Fibroblast of lung (primary cell): ENCODE data around the gene FAM43A. TPM values are rescaled to one million over a fixed set of nuclear protein-coding genes. Genes with fewer than 3 reads are reported as not detected.

Experiments
- DNase-seq, 2 donors: peaks; one replicate each; pipeline versions ENCODE4 v3.0.0 to v3.0.0-alpha.2; 2010; ENCODE audit warnings: low read depth in 2 of 2
- H2AFZ ChIP-seq: 2 replicates; pipeline ENCODE4 v1.5.1; 2012; ENCODE audit warnings: low read length, control low read depth, inconsistent platforms
- H3K27ac ChIP-seq: 2 replicates; pipeline ENCODE4 v1.5.1; 2011; ENCODE audit warnings: low read length, control low read depth; ENCODE audit not compliant: insufficient read depth
- H3K27me3 ChIP-seq: 2 replicates; pipeline ENCODE4 v1.5.1; 2011; ENCODE audit warnings: mild to moderate bottlenecking, low read length; ENCODE audit not compliant: control insufficient read depth, insufficient read depth
- H3K36me3 ChIP-seq: 2 replicates; pipeline ENCODE4 v1.5.1; 2011; ENCODE audit warnings: low read length; ENCODE audit not compliant: control insufficient read depth, insufficient read depth
- H3K4me1 ChIP-seq: 2 replicates; pipeline ENCODE4 v1.5.1; 2011; ENCODE audit warnings: low read length; ENCODE audit not compliant: control insufficient read depth, insufficient read depth; ENCODE audit errors: extremely low read depth
- H3K4me2 ChIP-seq: 2 replicates; pipeline ENCODE4 v1.5.1; 2011; ENCODE audit warnings: low read length, control low read depth; ENCODE audit not compliant: insufficient read depth; ENCODE audit errors: extremely low read depth
- H3K4me3 ChIP-seq, 4 experiments: fragments of 200-600 bp in 1 of 4; sonication (generic) in 1 of 4; replicated peaks in 1 of 4; 2 replicates each; pipeline ENCODE4 v1.5.1; 2011 to 2016; ENCODE audit warnings: low read length in 4 of 4, low read depth in 3 of 4, mild to moderate bottlenecking in 3 of 4, control low read depth in 2 of 4, inconsistent platforms in 1 of 4, mixed read lengths in 1 of 4; ENCODE audit not compliant: insufficient read depth in 1 of 4; ENCODE audit errors: control extremely low read depth in 1 of 4
- H3K79me2 ChIP-seq: 2 replicates; pipeline ENCODE4 v1.5.1; 2012; ENCODE audit warnings: mild to moderate bottlenecking, low read length, inconsistent platforms; ENCODE audit not compliant: control insufficient read depth, insufficient read depth
- H3K9ac ChIP-seq: 2 replicates; pipeline ENCODE4 v1.5.1; 2011; ENCODE audit warnings: mild to moderate bottlenecking, low read length, control low read depth; ENCODE audit not compliant: insufficient read depth
- H3K9me3 ChIP-seq: 2 replicates; pipeline ENCODE4 v1.5.1; 2012; ENCODE audit warnings: low read depth, low read length; ENCODE audit not compliant: control insufficient read depth, insufficient read depth
- H4K20me1 ChIP-seq: 2 replicates; pipeline ENCODE4 v1.5.1; 2011; ENCODE audit warnings: low read length; ENCODE audit not compliant: control insufficient read depth, insufficient read depth; ENCODE audit errors: extremely low read depth
- CTCF ChIP-seq, 2 donors: IDR thresholded peaks in 1 of 2; conservative IDR thresholded peaks in 1 of 2; 1 replicate in 1 of 2; 2 replicates in 1 of 2; pipeline ENCODE4 v1.5.1; 2011 to 2012; ENCODE audit warnings: low read length in 2 of 2, control low read depth in 1 of 2, inconsistent platforms in 1 of 2, low read depth in 1 of 2, mild to moderate bottlenecking in 1 of 2
- EZH2 ChIP-seq: IDR thresholded peaks from 2 replicates; pipeline ENCODE4 v1.5.1; 2012; ENCODE audit warnings: low read length, control low read depth, mild to moderate bottlenecking; ENCODE audit errors: missing control alignments
- polyA plus RNA-seq, 2 donors: library from polyadenylated mRNA; depleted of rRNA in 1 of 2; stranded (reverse) in 1 of 2; unstranded in 1 of 2; fragments of >200 nt; gene quantifications; 2 replicates each; pipeline ENCODE4 v1.2.1, GENCODE V29; 2011 to 2012; ENCODE audit warnings: missing spikeins in 1 of 2
- total RNA-seq: library from RNA; depleted of rRNA; stranded (reverse); fragments of >200 nt; gene quantifications from 2 replicates; pipeline ENCODE4 v1.2.1, GENCODE V29; 2014

The FAM43A gene
- total and polyA plus RNA-seq, 2 donors (not counting 1 experiment from before 2014, with no cell fraction given), result 3.2 to 8.8 TPM

GRCh38 chr3:194661946-194662345 is 23.7 kb upstream of the FAM43A start:
- Histone ChIP-seq H3K4me3 (no peak overlapping the region), H3K4me2 (no peak overlapping the region), H2AFZ (no peak overlapping the region), H3K36me3 (peaks cover 9% of the 10 kb centered on the region), H3K9ac (no peak overlapping the region), H3K79me2 (no peaks in the 10 kb centered on the region), H3K27me3 (no peaks in the 10 kb centered on the region), H3K9me3 (no peaks in the 10 kb centered on the region), H3K4me1 (no peaks in the 10 kb centered on the region), H3K27ac (no peak overlapping the region), H4K20me1 (no peaks in the 10 kb centered on the region)
- no peak for DNase-seq
- no peak for TF ChIP-seq CTCF (conservative IDR thresholded peaks at IDR 0.05 in 1 of 2, IDR thresholded peaks at IDR 0.05 in 1 of 2; ENCODE audit: low read depth in 1 of 2, low read length in 2 of 2)
- no peak for TF ChIP-seq EZH2

DNA sequence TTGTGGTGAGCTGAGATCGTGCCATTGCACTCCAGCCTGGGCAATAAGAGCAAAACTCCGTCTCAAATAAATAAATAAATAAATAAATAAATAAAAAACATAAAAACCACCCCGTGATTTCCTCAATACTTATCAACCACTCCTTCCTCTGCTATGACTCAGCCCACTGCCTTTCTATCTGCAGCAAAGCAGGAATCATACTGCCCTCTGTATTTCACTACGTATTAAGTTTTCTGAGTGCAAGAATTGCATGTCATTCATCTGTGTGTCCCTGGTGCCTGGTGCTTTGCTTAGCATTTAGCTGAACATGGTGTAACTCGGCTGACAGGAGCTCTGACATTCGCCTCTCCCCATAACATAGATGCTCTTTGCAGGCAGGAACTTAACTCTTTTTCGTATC is 20.8 kb upstream of the FAM43A start:
- H3K36me3 ChIP-seq, result peaks cover 3% of the 10 kb centered on the region

GRCh38 chr3:194667363-194667762 is 18.3 kb upstream of the FAM43A start:
- peaks cover 28% of the 10 kb centered on the region for H3K79me2 ChIP-seq

More for the DNA sequence above, 20.8 kb upstream of the FAM43A start:
- H3K27me3 ChIP-seq, result no peaks in the 10 kb centered on the region
- no peak overlapping the region for H3K27ac ChIP-seq
- no peaks in the 10 kb centered on the region for H3K9me3 ChIP-seq
- H3K4me2 ChIP-seq, result no peak overlapping the region
- no peaks in the 10 kb centered on the region for H4K20me1 ChIP-seq
- no peaks in the 10 kb centered on the region for H3K4me1 ChIP-seq
- no peak overlapping the region for H3K9ac ChIP-seq
- DNase-seq, result peak in 1 of 2 donors; percentile 29
- H2AFZ ChIP-seq, result no peak overlapping the region
- H3K4me3 ChIP-seq, result no peak overlapping the region
- no peak for TF ChIP-seq CTCF (conservative IDR thresholded peaks at IDR 0.05 in 1 of 2, IDR thresholded peaks at IDR 0.05 in 1 of 2; ENCODE audit: low read depth in 1 of 2, low read length in 2 of 2)
- TF ChIP-seq EZH2, result no peak
- H3K79me2 ChIP-seq, result peaks cover 8% of the 10 kb centered on the region

More at GRCh38 chr3:194667363-194667762, 18.3 kb upstream of the FAM43A start:
- H3K4me1 ChIP-seq, result peaks cover 2% of the 10 kb centered on the region
- peaks cover 2% of the 10 kb centered on the region for H3K36me3 ChIP-seq
- no peaks in the 10 kb centered on the region for H4K20me1 ChIP-seq
- TF ChIP-seq CTCF (conservative IDR thresholded peaks at IDR 0.05 in 1 of 2, IDR thresholded peaks at IDR 0.05 in 1 of 2; ENCODE audit: low read depth in 1 of 2, low read length in 2 of 2) (no peak), EZH2 (no peak)
- H3K4me2 ChIP-seq, result no peak overlapping the region
- no peaks in the 10 kb centered on the region for H3K9me3 ChIP-seq
- no peak for DNase-seq
- H3K27ac ChIP-seq, result no peak overlapping the region
- no peaks in the 10 kb centered on the region for H3K27me3 ChIP-seq
- no peak overlapping the region for H2AFZ ChIP-seq
- H3K9ac ChIP-seq, result no peak overlapping the region
- H3K4me3 ChIP-seq, result no peak overlapping the region
